ENCODE results near the gene SLITRK2.

Gene SLITRK2

GRCh38 chrX:145853181-145853580 lies 35.6 kb downstream of the SLITRK2 start:
- DNase-seq (ENCODE audit: low spot score), result no peak

- peak; percentile 12 for DNase-seq (ENCODE audit: low spot score)
These were observed 38.6 kb downstream of the SLITRK2 start for GRCh38 chrX:145856181-145856580.

DNA sequence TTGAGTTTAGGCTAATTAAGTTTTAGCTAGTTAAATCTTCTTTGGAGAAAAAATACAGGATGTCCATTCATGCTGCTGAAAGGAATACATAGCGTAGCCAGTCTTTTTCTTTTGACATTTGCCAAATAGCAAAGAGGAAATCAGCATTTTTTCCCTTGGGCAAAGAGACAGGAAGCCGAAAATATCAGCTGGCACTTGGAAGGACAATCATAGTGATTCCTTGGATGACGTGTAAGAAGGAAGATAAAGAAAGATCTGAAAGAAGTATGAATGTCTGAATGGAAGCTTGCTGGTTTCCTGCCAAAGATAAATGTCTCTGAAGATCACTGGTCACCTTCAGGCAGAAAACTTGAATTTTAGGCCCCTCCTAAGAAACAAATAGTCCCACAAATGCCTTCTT lies 44.2 kb downstream of the SLITRK2 start:
- no peak for DNase-seq (ENCODE audit: low spot score)

DNA sequence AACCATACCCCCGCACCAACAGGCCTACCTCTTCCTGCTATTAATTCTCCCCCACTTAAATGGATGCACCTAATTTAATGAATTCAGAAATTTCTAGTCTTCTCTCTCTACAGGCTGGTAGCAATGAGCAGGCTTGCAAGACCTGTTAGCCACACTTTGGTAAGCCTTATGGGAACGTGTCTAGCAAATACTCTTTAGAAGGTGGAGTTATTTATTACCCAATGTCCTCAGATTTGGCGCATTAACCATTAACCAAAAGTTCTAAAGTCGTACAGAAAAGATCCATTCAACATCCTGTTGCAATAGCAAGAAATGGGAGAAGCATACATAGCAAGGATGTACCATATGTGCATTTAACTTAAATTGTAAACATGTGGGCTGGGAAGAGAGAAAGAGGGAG lies 47.5 kb downstream of the SLITRK2 start:
- DNase-seq (ENCODE audit: low spot score), result peak; percentile 43
